HCT116 (cell line): ENCODE data around the gene MAP1LC3B. TPM values are rescaled to one million over a fixed set of nuclear protein-coding genes. Genes with fewer than 3 reads are reported as not detected.

Experiments
- ATAC-seq: fragments of 200-7000 bp; cut with Tn5 transposase; 2 replicates; pipeline ENCODE4 v1.9.1; 2020; ENCODE audit warnings: mild to moderate bottlenecking, moderate library complexity
- BruUV-seq: library from RNA; stranded (reverse); fragments of 400-500 nt; replicated peaks from 2 replicates; lab custom pipeline; 2021; lab: Mats Ljungman, UMichigan
- CTCF ChIA-PET: fragments of 300-600 bp; sonication (Branson Sonifier 250); formaldehyde crosslinking; loops from one replicate; lab custom pipeline; 2021; ENCODE audit warnings: antibody characterized with exemption; lab: Charles Lee
- POLR2A ChIA-PET: fragments of 300-600, 350-600 bp; sonication (Branson Sonifier 250); formaldehyde crosslinking; loops from one replicate; lab custom pipeline; 2021; ENCODE audit warnings: antibody characterized with exemption; lab: Charles Lee
- RAD21 ChIA-PET, 2 experiments: fragments of 300-600 bp; sonication (Branson Sonifier 250); formaldehyde crosslinking; loops; one replicate each; lab custom pipeline; 2023; ENCODE audit warnings: low total read pairs in 2 of 2; ENCODE audit not compliant: uncharacterized antibody in 2 of 2, unreplicated experiment in 2 of 2, low non-redundant PET in 1 of 2; lab: Charles Lee
- DNase-seq: peaks from one replicate; pipeline ENCODE4 v3.0.0-alpha.2; 2010; ENCODE audit warnings: low read depth, low spot score
- H2AFZ ChIP-seq: fragments of 200-600 bp; shearing (Covaris generic), sonication (generic); 2 replicates; pipeline ENCODE4 v1.6.1; 2017; ENCODE audit warnings: low read depth, mixed run types, mixed read lengths, antibody characterized with exemption, low read length; ENCODE audit not compliant: poor library complexity, severe bottlenecking
- H3K27ac ChIP-seq: 2 replicates; pipeline ENCODE4 v1.5.1; 2012; ENCODE audit warnings: low read depth, low read length
- H3K27me3 ChIP-seq: fragments of 200-600 bp; sonication (generic); 2 replicates; pipeline ENCODE4 v1.6.1; 2016; ENCODE audit warnings: mixed run types, low read length, mixed read lengths; ENCODE audit not compliant: insufficient read depth
- H3K36me3 ChIP-seq, 2 experiments: fragments of 200-500 bp in 1 of 2; fragments of 200-600 bp in 1 of 2; sonication (Bioruptor generic) in 1 of 2; sonication (generic) in 1 of 2; 2 replicates each; pipeline versions ENCODE4 v1.5.1 to v1.6.1; 2014 to 2016; ENCODE audit warnings: low read length in 2 of 2, inconsistent platforms in 1 of 2, mixed read lengths in 1 of 2, mixed run types in 1 of 2; ENCODE audit not compliant: insufficient read depth in 2 of 2, control insufficient read depth in 1 of 2
- H3K4me1 ChIP-seq, 2 experiments: fragments of 200-600 bp in 1 of 2; sonication (generic) in 1 of 2; 2 replicates each; pipeline versions ENCODE4 v1.5.1 to v1.6.1; 2012 to 2017; ENCODE audit warnings: low read length in 2 of 2, inconsistent platforms in 1 of 2, mild to moderate bottlenecking in 1 of 2, mixed read lengths in 1 of 2, mixed run types in 1 of 2, moderate library complexity in 1 of 2; ENCODE audit not compliant: insufficient read depth in 2 of 2, control insufficient read depth in 1 of 2
- H3K4me2 ChIP-seq: fragments of 200-600 bp; sonication (generic); 2 replicates; pipeline ENCODE4 v1.6.1; 2017; ENCODE audit warnings: mixed run types, low read length, mixed read lengths
- H3K4me3 ChIP-seq, 2 experiments: fragments of 200-600 bp in 1 of 2; sonication (generic) in 1 of 2; replicated peaks in 1 of 2; 2 replicates each; pipeline ENCODE4 v1.5.1; 2011 to 2016; ENCODE audit warnings: low read length in 2 of 2, control low read depth in 1 of 2, low read depth in 1 of 2, mild to moderate bottlenecking in 1 of 2, mixed read lengths in 1 of 2, mixed run types in 1 of 2
- H3K79me2 ChIP-seq: fragments of 200-600 bp; sonication (generic); 2 replicates; pipeline ENCODE4 v1.6.1; 2017; ENCODE audit warnings: mild to moderate bottlenecking, mixed run types, low read length, moderate library complexity, mixed read lengths; ENCODE audit not compliant: insufficient read depth
- H3K9ac ChIP-seq: fragments of 200-600 bp; sonication (generic); 2 replicates; pipeline ENCODE4 v1.6.1; 2016; ENCODE audit warnings: low read length, mixed read lengths
- H3K9me2 ChIP-seq: fragments of 200-600 bp; sonication (generic), shearing (Covaris generic); 2 replicates; pipeline ENCODE4 v1.6.1; 2017; ENCODE audit warnings: mixed run types, mild to moderate bottlenecking, moderate library complexity; ENCODE audit not compliant: insufficient read depth
- H3K9me3 ChIP-seq, 2 experiments: fragments of 200-500 bp in 1 of 2; fragments of 200-600 bp in 1 of 2; sonication (Bioruptor generic) in 1 of 2; sonication (generic) in 1 of 2; 2 replicates each; pipeline ENCODE4 v1.6.1; 2014 to 2017; ENCODE audit warnings: low read length in 2 of 2, mixed read lengths in 2 of 2, inconsistent platforms in 1 of 2, low read depth in 1 of 2, mild to moderate bottlenecking in 1 of 2, mixed run types in 1 of 2, moderate library complexity in 1 of 2; ENCODE audit not compliant: control insufficient read depth in 1 of 2, insufficient read depth in 1 of 2
- H4K20me1 ChIP-seq: fragments of 200-600 bp; sonication (generic), shearing (Covaris generic); 2 replicates; pipeline ENCODE4 v1.6.1; 2017; ENCODE audit warnings: mixed run types, mild to moderate bottlenecking, moderate library complexity; ENCODE audit not compliant: insufficient read depth
- ATF3 ChIP-seq: IDR thresholded peaks from 2 replicates; pipeline ENCODE4 v1.6.1; 2012
- CBX3 ChIP-seq: IDR thresholded peaks from 2 replicates; pipeline ENCODE4 v1.6.1; 2012; ENCODE audit warnings: low read depth
- CEBPB ChIP-seq: IDR thresholded peaks from 2 replicates; pipeline ENCODE4 v1.6.1; 2012; ENCODE audit warnings: low read depth
- EGR1 ChIP-seq: IDR thresholded peaks from 2 replicates; pipeline ENCODE4 v1.6.1; 2012; ENCODE audit warnings: low read depth
- ELF1 ChIP-seq: IDR thresholded peaks from 2 replicates; pipeline ENCODE4 v1.6.1; 2012; ENCODE audit warnings: low read depth, borderline replicate concordance
- EZH2 ChIP-seq: fragments of 200-600 bp; sonication (generic); IDR thresholded peaks from 2 replicates; pipeline ENCODE4 v1.6.1; 2017; ENCODE audit warnings: antibody characterized with exemption, mixed run types
- EZH2phosphoT487 ChIP-seq: fragments of 200-600 bp; IDR thresholded peaks from 2 replicates; pipeline ENCODE4 v1.6.1; 2018; ENCODE audit warnings: antibody characterized with exemption, borderline replicate concordance
- MAX ChIP-seq: IDR thresholded peaks from 2 replicates; pipeline ENCODE4 v1.6.1; 2012
- POLR2A ChIP-seq: IDR thresholded peaks from 2 replicates; pipeline ENCODE4 v1.7.0; 2011; ENCODE audit warnings: borderline replicate concordance; ENCODE audit not compliant: insufficient read depth, insufficient read length; ENCODE audit errors: extremely low read depth
- POLR2AphosphoS5 ChIP-seq: IDR thresholded peaks from 2 replicates; pipeline ENCODE4 v1.6.1; 2011; ENCODE audit warnings: mild to moderate bottlenecking, low read depth, low read length, moderate library complexity
- RAD21 ChIP-seq: IDR thresholded peaks from 2 replicates; pipeline ENCODE4 v1.6.1; 2012; ENCODE audit warnings: low read depth, mild to moderate bottlenecking
- REST ChIP-seq: IDR thresholded peaks from 2 replicates; pipeline ENCODE4 v1.6.1; 2012; ENCODE audit warnings: low read depth
- TCF7L2 ChIP-seq: IDR thresholded peaks from 2 replicates; pipeline ENCODE4 v1.7.0; 2011; ENCODE audit warnings: borderline replicate concordance, inconsistent platforms; ENCODE audit not compliant: insufficient read depth, insufficient read length; ENCODE audit errors: extremely low read depth
- YY1 ChIP-seq: IDR thresholded peaks from 2 replicates; pipeline ENCODE4 v1.6.1; 2011; ENCODE audit warnings: low read length, low read depth, moderate library complexity, mild to moderate bottlenecking; ENCODE audit not compliant: insufficient replicate concordance; ENCODE audit errors: extremely low read depth
- ZBTB33 ChIP-seq: IDR thresholded peaks from 2 replicates; pipeline ENCODE4 v1.6.1; 2011; ENCODE audit warnings: mild to moderate bottlenecking, low read length, moderate library complexity; ENCODE audit not compliant: insufficient replicate concordance; ENCODE audit errors: extremely low read depth
- ZFX ChIP-seq: fragments of 450-650 bp; IDR thresholded peaks from 2 replicates; pipeline ENCODE4 v1.6.1; 2017
- ZNF274 ChIP-seq: fragments of 200-500 bp; sonication (Bioruptor generic); IDR thresholded peaks from 2 replicates; pipeline ENCODE4 v1.6.1; 2014; ENCODE audit warnings: mild to moderate bottlenecking, low read depth, low read length, inconsistent platforms
- intact Hi-C: fragments of 100-400 bp; cut with micrococcal nuclease; formaldehyde crosslinking; loops from 2 replicates; pipeline ENCODE4 v1.10.0; 2022
- total RNA-seq: library from RNA; stranded (reverse); gene quantifications from one replicate; pipeline ENCODE4 v1.2.1, GENCODE V29; 2021; ENCODE audit not compliant: unreplicated experiment

MAP1LC3B gene
- total RNA-seq, 1 experiment from 2014 or later, result 93.8 TPM

- POLR2A ChIA-PET, result no interaction called here
- H3K79me2 ChIP-seq, result peaks cover 27% of the 10 kb centered on the region; the same call in 1 of the 2 replicates
- H2AFZ ChIP-seq, result no peak overlapping the region
- BruUV-seq, result no TSS peak
- H3K36me3 ChIP-seq, result peaks cover 2 to 6% of the 10 kb centered on the region in 2 experiments; a peak in 1 of 4 replicates
- H4K20me1 ChIP-seq, result peaks cover 7% of the 10 kb centered on the region; the same call in 1 of the 2 replicates
- no peaks in the 10 kb centered on the region for H3K9me3 ChIP-seq
- RAD21 ChIA-PET, result no interaction called here
- DNase-seq (no peak), ATAC-seq (no peak)
- no peaks in the 10 kb centered on the region for H3K27me3 ChIP-seq
- no peaks in the 10 kb centered on the region for H3K4me1 ChIP-seq
- no peak overlapping the region for H3K4me3 ChIP-seq
- H3K9me2 ChIP-seq, result no peaks in the 10 kb centered on the region
- intact Hi-C loops, result no loop called here
- no peak for TF ChIP-seq RAD21
- no peak for TF ChIP-seq EZH2
- no peak for TF ChIP-seq ZNF274
- no peak for TF ChIP-seq REST
- TF ChIP-seq ZBTB33, result no peak
- no peak for TF ChIP-seq ELF1
- no peak for TF ChIP-seq YY1
- no peak for TF ChIP-seq TCF7L2
- no peak for TF ChIP-seq ZFX
- no peak for TF ChIP-seq MAX
- no peak for TF ChIP-seq EGR1
- no peak for TF ChIP-seq ATF3
- no peak for TF ChIP-seq POLR2A
- TF ChIP-seq CEBPB, result no peak
- no peak for TF ChIP-seq POLR2AphosphoS5
- TF ChIP-seq CBX3, result no peak
- no peak for TF ChIP-seq EZH2phosphoT487
- CTCF ChIA-PET, result no interaction called here
- no peak overlapping the region for H3K4me2 ChIP-seq
- no peak overlapping the region for H3K9ac ChIP-seq
- no peak overlapping the region for H3K27ac ChIP-seq
These were observed 49.9 kb downstream of the MAP1LC3B start for GRCh38 chr16:87441886-87442580.
